OCI-M2 (cell line): Measurements from ENCODE around the gene CCR6.

Experiments used
- DNase-seq: peaks from one replicate; lab custom pipeline; 2025; ENCODE audit not compliant: unreplicated experiment; lab: John Stamatoyannopoulos, UW

Gene CCR6

DNA sequence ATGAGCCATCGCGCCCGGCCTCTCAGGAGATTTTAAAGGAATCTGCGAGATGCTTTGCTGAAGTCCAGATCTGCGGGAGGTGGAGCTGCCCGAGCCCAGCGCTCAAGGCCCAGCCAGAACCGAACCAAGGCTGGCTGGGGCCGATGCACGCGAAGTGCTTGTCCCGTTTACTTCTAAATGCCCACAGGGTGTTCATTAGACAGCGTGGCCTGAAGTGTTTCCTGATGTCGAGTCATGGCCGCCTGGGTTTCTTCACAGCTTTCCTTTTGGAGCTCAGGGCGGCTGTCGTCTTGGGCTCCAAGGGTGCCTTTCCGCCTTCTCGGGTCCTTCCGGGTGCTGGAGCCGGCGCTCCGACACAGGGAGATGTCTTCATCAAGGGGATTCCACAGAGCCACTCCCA, 25.1 kb upstream of the CCR6 start:
- DNase-seq, result no peak

DNA sequence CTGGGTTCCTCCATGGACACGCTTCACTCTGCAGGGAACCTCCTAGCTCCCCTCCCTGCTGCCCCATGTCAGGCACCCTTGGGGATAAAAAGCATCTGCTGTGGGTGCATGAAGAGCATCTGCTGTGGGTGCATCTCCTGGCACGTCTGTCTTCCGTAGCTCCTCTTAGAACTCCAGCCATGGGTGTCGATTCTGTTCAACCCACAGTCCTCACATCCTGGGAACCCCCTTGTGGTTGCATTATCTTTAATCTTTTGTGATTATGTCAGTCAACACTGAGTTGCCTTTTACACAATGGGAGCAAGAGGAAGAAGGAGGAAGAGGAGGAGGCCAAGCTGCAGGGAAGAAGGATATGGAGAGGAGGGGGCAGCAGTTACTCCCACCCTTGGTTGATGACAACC, 24.1 kb upstream of the CCR6 start:
- DNase-seq, result no peak

DNA sequence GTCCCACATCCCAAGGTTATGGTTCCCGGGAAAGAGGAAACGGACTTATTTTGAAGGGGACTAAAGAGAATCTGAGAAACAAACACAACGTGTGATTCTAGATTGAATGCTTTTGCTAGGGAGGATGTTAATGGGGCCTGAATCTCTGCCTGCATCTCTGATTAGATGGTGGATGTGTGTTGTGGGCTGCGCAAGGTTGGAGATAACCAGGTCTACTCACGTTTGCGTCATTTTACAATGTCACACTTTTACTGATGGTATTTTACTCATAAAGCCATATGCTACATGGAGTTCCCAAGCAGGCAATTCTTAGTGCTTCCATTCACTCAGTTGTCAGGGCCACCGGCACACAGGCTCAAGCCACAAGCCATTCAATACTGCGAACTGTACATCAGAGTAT, 23.2 kb upstream of the CCR6 start:
- DNase-seq, result no peak

DNA sequence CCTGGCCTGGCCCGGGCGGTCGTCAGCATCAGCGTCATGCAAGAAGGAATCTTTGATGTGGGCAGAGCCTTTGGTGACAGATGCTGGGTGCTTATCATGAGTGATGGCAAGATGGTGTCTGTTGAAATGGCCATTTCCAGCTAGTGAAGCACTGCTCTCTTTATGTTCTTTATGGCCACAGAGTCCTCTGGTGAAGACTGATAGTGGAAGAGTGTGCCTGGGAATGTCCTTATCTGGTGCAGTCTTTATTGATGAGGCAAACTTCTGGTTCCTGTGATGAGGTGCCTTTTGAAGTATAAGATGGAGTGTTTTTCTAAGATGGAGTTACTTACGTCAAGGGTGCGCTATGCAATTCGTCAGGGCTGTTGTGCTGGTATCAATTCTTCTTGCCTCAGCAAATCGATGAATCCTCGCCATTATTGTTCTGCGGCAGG, 22.6 kb upstream of the CCR6 start:
- DNase-seq, result no peak

DNA sequence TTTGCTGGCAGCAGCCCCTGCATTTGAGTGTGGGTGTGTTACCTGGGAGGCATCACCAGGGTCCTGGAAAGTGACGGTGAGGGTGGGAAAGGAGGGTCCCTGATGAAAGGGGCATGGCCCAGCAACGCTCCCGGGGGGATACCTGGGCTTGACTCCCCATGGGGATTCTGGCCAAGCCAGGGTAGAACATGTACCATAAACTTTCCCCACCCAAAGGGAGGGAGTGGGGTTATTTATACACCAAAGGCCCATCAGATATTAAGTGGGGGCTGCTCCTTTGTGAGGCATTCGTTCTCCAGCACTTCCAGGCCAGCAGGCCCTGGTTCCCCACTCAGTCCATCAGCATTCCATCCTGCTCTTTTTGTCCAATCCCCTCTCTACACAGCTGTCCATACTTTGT, 20.6 kb upstream of the CCR6 start:
- no peak for DNase-seq

DNA sequence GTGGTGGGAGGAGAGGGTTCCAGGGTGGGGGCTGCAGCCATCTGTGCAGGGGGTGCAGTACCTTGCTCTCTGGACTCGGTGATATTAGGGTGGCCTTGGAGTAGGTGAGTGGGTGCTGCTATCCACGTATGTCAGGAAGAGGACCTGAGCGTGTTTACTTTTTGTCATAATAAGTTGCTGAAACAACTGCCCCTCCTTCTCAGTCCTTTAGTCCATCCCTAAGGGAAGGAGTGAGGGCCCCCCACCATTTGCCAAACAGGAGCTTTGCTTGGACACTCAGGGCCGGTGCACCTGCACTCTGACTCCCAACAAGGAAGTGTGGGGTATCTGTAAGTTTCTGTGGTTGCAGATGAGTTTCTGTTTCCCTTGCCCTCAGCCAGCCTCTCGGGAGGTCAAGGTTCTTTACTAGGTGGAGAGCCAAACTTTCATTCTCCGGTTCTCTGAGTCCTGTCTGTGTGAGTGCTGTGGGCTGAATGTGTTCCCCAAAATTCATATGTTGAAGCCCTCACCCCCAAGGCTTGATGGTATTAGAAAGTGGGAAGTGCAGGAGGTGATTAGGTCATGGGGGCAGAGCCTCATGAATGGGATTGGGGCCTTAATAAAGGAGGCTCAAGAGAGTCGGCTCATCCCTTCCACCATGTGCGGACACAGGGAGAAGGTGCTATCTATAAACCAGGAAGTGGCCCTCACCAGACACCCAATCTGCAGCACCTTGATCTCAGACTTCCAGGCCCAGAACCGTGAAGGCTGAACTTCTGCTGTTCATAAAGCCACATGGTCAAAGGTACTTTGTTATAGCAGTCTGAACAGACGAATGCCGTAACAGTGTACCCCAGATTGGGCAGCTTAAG, 19.6 kb upstream of the CCR6 start:
- DNase-seq, result no peak

DNA sequence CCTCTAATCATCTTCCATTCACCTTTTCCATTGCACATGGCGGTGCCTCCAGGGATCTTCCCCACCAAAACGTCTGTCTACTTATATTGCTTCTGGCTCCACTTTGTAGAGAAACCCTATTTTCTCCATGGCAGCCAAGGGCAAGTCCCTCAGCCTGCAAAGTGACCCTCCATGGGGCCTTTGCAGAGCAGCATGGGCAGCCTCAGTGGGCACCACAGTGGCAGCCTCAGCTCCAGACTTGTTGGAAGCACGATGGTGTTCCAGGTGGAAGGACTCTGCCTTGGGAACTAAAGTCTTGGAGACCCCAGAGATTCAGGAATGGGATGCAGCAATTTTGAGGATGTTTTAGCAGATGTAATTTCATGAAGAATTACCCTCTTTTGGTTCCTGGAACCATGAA, 18.5 kb upstream of the CCR6 start:
- DNase-seq, result no peak

DNA sequence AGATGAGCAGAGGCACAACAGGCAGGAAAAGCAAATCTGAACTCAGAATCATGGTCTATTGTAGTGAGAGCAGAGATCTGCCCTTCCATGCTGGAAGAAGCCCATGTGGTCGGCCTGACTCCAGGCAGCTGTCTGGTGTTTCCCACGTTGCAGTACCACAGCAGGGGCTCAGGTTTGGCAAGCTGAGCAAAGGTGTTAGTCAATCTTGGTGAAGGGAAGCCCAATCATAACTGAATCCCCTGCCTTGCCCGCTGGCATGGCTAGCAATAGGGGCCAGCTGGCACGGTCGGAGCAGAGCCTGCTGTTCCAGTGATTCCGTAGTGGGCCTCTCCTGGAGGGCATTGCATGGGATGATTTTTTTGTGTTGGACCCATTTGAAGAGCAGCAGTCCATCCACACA, 17.8 kb upstream of the CCR6 start:
- DNase-seq, result no peak

DNA sequence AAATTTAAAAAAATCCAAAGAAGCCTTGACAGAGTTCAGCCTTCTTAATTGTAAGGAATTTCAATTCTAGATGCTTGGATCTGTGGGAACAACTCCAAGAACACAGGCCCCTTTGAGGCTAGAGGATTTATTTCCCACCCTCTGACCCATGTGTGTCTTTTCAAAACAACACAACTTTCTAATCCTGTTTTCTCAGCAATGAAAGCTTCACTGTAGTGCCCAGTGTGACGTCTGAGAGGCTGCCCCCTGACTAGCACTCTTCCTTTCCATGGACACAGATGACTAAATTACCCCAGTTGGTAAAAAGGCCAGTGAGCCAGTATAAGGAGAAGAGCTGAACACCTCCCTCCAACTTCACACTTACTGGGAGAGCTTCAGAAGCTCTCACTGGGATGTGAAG, 16.5 kb upstream of the CCR6 start:
- no peak for DNase-seq

DNA sequence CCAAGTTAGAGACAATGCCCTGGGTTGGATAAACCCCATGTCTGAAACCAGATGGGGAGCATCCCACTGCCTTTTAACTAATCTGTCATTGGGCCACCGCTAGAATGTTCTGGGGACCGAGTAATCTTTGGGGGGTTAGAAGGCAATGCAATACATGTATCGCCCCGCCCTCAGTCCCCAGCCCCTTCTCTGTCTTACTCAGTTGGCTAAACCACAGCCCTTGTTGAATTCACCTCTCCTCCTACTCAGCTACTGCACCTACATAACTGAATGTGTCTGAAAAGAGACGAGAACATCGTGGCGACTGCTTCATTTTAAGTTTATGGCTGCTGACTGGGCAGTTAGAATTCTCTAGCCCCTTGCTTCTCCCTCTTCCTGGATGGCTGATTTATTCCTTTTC, 15.1 kb upstream of the CCR6 start:
- DNase-seq, result no peak

DNA sequence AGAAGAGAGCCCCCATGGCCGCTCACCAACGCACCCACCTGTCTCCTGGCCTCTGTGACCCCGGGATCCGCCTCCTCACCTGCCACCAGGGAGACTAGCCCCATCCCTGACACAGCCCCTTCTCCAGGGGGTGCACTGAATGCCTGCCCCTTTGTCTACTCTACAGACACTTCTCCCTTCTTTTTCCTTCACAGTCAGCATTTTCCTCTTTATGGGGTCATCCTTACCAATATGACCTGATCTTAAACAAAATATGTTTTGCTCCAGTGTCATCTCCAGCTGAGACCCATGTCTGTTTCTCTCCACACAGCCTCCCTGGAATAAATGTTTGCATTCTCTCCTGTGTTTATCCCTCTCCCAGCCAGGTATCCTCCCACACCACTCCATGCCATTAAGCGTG, 14.6 kb upstream of the CCR6 start:
- no peak for DNase-seq

DNA sequence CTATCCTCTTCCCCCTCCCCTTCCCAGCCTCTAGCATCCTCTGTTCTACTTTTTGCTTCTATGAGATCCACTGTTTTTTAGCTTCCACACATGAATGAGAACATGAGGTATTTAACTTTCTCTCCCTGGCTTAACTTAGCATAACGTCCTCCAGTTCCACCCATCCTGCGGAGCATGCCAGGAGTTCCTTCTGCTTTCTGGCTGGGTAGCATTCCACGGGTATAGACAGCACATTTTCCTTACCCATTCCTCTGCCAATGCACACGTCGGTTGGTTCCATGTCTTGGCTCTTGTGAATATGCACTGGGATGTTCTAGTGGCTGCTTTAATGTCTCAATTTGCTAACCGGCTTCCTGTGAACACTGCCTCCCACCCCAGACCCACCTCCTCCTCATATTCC, 13.2 kb upstream of the CCR6 start:
- no peak for DNase-seq

DNA sequence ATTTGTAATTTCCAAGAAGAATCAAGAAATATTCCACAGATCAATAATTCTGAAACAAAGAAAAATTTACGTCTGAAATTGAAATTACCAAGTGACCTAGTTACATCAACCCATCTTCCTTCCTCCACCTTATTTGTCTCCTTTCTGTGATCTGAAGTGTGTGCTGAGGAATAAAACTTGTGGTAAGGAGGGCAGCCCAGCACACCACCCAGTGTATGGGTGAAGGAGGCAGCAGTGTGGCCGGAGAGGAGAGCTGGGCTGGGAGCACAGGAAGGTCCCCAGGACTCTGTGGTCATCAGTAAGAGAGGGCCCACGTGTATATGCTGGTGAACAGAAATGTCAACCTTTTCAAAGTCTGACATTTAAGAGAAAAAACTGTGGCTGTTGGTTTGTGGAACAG, 11.3 kb upstream of the CCR6 start:
- no peak for DNase-seq

DNA sequence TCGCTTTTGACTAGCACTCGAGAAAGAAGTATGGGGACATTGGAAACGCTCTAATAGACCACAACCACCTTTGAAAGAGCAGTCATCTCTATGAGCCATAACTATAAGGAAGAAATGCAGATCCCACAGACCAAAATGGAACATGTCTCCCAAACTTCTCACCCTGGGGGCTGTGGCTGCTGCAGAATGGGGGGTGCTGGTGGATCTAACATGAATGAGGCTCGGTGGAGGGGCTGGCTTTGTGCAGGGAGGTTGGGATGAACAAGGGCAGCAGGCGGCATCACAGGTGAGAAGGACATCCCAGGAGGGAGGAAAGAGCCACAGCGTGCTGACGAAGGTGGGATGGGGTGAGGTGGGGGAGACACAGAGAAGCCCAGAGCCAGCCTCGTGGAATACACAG, 10.5 kb upstream of the CCR6 start:
- DNase-seq, result no peak

DNA sequence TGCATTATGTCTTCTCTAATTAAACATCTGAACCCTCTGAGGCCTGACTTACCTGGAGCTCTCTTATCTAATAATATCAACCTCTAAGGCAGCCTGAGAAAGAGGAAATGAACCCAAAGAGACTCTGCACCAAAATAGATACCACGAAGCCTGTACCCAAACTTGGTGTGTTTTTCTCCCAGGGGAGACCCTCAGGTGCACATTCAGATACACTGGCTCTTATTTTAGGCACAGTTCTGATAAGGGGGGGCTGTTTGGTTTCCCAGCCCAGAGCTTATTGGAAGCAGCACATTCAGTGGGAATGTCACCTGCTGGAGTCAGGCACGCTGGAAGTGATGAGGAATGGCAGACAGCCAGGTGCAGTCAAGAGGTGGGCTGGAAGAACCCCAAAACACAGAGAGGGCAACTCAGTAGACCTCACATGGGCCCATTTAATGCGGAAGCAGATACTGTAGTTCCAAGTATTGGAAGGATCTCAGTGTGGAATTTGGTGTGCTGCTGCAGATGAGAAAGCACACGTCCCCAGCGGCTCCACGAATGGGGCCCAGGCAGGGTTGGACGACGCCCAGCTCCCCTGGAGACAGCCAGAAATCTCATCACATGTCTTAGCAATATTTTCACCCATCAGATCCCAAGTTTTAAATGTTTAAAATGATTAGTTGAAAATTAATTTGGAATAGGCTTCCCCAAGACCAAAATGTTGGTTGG, 9.7 kb upstream of the CCR6 start:
- no peak for DNase-seq

DNA sequence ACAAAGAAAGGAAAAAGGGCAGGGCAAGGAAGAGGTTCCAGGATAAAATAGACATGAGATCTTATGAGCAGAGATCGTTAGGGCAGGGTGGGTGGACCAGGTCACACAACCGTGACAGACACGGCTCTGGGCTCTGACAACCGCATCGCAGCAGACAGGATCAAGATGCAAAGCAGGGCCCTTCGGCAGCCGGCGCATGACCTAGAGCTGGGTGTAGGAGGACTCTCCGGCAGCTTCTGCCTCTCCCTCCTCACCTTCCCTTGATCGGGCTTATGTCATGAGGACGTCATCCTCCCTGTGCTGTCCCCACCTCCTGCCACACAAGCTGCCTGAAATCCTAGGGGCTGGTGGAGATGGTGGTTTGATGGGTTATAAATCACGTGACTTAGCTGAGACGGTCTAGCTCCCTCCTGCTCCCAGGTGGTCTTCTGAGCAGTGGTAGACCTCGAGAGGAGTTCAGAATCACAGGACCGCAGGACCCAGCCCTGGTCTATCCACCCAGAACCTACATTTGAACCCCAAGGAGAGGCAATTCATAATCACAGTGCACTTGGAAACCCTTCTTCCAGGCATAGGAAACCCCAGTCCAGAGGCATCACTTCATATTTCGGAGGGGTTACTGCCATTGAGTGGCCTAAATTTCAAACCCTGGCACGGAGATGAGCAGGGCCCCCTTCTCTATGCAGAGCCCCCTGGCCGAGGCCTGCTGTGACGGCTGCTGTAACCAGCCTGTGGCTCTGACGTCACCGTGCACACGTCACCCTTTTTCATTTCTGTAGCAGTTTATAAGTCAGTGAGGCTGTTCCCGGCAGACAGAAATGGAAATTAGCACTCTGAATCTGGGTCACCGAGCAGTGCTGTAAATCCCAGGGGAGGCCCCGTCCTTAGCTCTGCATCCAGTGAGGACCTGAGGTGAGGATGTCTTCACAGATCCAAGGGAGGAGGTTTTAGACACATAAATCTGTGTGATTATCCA, 8.7 kb upstream of the CCR6 start:
- DNase-seq, result no peak

DNA sequence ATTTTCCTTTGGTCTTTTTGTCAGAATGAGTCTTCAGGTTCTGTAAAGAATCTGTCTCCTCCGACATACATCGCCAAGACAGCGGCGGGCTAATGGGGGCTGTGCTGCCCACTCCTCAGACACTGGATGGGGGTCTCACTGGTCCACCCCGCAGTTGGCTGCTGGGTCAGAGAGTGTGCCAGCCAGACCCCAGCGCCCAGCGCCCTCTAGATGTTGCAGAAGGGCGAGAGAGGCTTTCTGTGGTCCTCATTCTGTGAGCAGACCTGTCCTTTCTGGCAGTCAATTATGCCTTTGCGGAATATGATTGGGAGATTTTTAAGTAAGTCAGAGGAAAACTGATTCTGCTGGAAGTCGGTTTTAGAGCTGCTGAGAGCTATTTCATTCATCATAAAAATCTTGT, 7.8 kb upstream of the CCR6 start:
- DNase-seq, result no peak

DNA sequence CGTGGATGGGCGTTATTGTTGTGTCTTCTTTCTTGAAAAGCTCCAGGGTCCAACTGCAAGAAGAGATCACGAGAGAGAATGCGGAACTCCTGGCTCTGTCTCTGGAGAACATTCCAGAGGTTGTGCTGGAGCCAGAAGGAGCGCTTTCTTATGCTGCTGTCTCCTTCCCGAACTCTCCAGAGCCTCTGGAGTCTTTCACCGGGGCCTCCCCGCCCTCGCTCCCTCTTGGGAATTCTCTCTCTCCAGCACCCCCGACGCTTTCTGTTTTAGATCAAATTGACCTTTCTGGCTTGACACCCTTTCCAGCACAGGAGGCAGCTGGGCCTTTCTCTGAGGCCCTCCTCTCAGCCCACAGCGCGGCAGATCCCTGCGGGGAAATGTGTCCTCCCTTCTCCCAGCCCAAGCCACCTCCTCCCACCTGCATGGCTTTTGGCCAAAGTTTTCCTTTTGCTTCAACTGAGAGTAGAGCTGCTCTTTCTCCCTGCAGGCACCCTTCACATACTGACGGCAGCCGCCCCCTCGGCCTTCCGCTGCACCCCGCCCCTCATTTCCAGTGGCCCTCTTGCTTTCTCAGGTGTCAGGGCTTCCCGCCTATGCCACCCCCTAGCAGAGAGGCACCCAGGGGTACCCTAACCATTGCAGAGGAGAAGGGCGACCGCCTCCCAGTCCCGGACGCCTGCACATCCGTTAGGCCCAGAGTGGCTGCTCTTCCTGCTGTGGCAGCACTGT, 6.6 kb upstream of the CCR6 start:
- DNase-seq, result no peak

DNA sequence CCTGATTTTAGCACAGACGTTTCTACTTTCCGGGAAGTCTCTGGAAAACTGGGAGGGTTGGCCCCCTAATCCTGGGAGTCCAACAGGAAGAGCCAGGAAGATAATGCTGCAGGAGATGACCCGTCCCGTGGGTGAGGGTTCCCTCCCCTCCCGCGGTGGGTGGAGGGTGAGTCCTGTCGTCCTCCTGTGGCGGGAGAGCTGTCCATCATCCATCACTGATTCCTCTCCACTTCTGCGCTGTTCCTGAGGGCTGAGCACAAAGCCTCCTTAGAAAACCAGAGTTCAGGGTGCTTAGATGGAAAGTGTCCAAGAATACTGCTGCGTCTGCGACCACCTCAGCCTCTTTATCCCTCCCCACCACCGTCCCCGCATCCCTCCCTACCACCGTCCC, 6.1 kb upstream of the CCR6 start:
- DNase-seq, result no peak

DNA sequence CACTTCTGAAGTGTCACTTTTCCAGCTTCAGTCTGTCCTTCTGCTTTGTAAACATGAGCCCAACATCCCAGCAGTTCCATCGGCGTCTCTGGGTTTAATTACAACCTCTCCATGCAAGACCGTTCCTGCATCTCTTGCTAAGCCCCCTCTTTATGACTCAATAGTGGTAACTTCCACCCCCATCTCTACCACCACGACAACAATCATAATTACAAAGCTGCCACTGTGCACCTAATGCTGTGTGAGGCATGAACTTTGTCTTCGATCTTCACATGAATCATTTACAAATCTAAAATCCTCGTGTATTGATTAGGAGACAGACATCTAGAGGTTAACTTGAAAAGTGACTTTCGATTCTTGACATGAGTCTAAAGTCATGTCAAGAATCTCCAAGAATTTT, 4.9 kb upstream of the CCR6 start:
- DNase-seq, result no peak

DNA sequence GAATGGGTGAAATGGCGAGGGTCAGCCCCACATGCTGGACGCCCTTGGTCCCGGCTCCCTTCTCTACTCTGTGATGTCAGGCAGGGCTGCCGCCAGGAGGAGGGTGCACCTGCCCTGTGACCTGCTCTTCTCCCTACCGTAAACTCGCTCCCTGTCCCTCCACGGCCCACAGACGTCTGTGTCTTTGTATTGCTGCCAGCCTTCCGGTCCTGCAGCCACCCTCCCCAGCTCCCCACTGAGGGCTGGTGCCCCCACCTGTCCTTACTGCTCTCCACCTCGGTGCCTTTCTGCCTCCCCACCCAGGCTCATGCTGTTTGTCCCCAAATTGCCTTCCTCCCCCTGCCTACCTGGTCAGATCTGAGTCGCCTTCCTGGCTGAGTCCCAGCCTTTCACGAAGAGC, 4.1 kb upstream of the CCR6 start:
- DNase-seq, result no peak
